Measurements from ENCODE around the gene GGT1.

The GGT1 gene

DNA sequence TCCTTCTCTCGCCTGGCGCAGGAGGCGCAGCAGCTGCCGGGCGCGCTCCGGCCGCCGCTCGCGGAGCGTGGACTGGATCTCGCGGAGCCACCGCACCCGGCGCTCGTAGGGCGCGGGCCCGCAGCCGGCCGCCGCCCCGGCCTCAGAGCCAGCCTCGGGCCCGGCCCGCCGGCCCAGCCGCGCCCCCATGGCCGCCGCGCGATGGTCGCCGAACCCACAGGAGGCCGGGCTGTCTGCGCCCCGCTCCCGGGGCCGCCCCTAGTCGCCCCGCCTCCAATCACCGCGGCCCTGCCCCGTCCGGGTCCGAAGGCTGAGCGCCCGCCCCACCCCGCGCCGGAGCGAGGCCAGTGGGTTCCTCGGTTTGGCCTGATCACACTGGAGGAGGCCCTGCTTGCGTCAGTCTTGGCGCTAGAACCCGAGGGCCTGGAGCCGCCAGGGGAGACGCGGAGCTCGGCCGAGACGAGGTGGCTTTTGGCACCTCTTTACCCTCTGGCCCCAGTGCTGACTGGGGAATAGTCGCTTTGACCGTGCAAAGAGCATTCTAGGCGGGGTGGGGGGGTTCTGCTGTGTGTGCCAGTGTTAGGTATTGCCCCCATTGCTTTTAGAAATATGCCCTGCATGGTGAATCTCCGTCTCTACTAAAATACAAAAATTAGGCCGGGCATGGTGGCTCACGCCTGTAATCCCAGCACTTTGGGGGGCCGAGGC is 10.0 kb upstream of the GGT1 start, which contains the start of gene LRRC75B (continued):
- TF ChIP-seq, protein P1, sequence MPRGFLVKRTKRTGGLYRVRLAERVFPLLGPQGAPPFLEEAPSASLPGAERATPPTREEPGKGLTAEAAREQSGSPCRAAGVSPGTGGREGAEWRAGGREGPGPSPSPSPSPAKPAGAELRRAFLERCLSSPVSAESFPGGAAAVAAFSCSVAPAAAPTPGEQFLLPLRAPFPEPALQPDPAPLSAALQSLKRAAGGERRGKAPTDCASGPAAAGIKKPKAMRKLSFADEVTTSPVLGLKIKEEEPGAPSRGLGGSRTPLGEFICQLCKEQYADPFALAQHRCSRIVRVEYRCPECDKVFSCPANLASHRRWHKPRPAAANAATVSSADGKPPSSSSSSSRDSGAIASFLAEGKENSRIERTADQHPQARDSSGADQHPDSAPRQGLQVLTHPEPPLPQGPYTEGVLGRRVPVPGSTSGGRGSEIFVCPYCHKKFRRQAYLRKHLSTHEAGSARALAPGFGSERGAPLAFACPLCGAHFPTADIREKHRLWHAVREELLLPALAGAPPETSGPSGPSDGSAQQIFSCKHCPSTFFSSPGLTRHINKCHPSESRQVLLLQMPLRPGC (tag by site-specific recombination; IDR thresholded peaks at IDR 0.05): no peak
- TF ChIP-seq PRDM1 (tag by site-specific recombination; IDR thresholded peaks at IDR 0.05) (no peak), ZNF112 (tag by site-specific recombination; IDR thresholded peaks at IDR 0.05) (no peak), ZNF843 (tag by site-specific recombination; IDR thresholded peaks at IDR 0.05) (no peak), ZNF707 (tag by site-specific recombination; IDR thresholded peaks at IDR 0.05) (no peak), ZNF423 (tag by site-specific recombination; IDR thresholded peaks at IDR 0.05) (no peak), ZNF292 (tag by site-specific recombination; IDR thresholded peaks at IDR 0.05; ENCODE audit: borderline replicate concordance, low read depth) (no peak), ZNF473 (tag by site-specific recombination; IDR thresholded peaks at IDR 0.05) (no peak), EGR2 (tag by site-specific recombination; IDR thresholded peaks at IDR 0.05; ENCODE audit: low read depth) (no peak), ZNF654 (tag by site-specific recombination; IDR thresholded peaks at IDR 0.05; ENCODE audit: low read depth) (no peak), ZNF768 (tag by site-specific recombination; IDR thresholded peaks at IDR 0.05) (no peak), ZNF175 (tag by site-specific recombination; IDR thresholded peaks at IDR 0.05) (no peak), FEZF1 (tag by site-specific recombination; IDR thresholded peaks at IDR 0.05) (no peak), ZNF623 (tag by site-specific recombination; IDR thresholded peaks at IDR 0.05) (no peak), ZBTB48 (tag by site-specific recombination; IDR thresholded peaks at IDR 0.05) (no peak), ZNF16 (tag by site-specific recombination; IDR thresholded peaks at IDR 0.05; ENCODE audit: low read depth) (no peak), ZIC2 (tag by site-specific recombination; IDR thresholded peaks at IDR 0.05) (no peak), ZNF785 (tag by site-specific recombination; IDR thresholded peaks at IDR 0.05) (no peak), SETDB1 (IDR thresholded peaks at IDR 0.05; ENCODE audit: insufficient read length, low read length) (no peak), BCL11B (tag by site-specific recombination; IDR thresholded peaks at IDR 0.05; ENCODE audit: low read depth) (no peak)
- TF ChIP-seq, protein P2, sequence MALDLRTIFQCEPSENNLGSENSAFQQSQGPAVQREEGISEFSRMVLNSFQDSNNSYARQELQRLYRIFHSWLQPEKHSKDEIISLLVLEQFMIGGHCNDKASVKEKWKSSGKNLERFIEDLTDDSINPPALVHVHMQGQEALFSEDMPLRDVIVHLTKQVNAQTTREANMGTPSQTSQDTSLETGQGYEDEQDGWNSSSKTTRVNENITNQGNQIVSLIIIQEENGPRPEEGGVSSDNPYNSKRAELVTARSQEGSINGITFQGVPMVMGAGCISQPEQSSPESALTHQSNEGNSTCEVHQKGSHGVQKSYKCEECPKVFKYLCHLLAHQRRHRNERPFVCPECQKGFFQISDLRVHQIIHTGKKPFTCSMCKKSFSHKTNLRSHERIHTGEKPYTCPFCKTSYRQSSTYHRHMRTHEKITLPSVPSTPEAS (tag by site-specific recombination; IDR thresholded peaks at IDR 0.05): no peak
- TF ChIP-seq, protein P3, sequence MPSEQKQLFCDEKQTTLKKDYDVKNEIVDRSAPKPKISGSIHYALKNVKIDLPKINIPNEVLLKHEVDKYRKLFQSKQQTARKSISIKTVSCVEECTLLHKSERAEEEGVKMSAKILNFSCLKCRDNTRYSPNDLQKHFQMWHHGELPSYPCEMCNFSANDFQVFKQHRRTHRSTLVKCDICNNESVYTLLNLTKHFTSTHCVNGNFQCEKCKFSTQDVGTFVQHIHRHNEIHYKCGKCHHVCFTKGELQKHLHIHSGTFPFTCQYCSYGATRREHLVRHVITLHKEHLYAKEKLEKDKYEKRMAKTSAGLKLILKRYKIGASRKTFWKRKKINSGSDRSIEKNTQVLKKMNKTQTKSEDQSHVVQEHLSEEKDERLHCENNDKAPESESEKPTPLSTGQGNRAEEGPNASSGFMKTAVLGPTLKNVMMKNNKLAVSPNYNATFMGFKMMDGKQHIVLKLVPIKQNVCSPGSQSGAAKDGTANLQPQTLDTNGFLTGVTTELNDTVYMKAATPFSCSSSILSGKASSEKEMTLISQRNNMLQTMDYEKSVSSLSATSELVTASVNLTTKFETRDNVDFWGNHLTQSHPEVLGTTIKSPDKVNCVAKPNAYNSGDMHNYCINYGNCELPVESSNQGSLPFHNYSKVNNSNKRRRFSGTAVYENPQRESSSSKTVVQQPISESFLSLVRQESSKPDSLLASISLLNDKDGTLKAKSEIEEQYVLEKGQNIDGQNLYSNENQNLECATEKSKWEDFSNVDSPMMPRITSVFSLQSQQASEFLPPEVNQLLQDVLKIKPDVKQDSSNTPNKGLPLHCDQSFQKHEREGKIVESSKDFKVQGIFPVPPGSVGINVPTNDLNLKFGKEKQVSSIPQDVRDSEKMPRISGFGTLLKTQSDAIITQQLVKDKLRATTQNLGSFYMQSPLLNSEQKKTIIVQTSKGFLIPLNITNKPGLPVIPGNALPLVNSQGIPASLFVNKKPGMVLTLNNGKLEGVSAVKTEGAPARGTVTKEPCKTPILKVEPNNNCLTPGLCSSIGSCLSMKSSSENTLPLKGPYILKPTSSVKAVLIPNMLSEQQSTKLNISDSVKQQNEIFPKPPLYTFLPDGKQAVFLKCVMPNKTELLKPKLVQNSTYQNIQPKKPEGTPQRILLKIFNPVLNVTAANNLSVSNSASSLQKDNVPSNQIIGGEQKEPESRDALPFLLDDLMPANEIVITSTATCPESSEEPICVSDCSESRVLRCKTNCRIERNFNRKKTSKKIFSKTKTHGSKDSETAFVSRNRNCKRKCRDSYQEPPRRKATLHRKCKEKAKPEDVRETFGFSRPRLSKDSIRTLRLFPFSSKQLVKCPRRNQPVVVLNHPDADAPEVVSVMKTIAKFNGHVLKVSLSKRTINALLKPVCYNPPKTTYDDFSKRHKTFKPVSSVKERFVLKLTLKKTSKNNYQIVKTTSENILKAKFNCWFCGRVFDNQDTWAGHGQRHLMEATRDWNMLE (tag by site-specific recombination; conservative IDR thresholded peaks at IDR 0.05; ENCODE audit: low read depth): no peak
- TF ChIP-seq, protein P4, sequence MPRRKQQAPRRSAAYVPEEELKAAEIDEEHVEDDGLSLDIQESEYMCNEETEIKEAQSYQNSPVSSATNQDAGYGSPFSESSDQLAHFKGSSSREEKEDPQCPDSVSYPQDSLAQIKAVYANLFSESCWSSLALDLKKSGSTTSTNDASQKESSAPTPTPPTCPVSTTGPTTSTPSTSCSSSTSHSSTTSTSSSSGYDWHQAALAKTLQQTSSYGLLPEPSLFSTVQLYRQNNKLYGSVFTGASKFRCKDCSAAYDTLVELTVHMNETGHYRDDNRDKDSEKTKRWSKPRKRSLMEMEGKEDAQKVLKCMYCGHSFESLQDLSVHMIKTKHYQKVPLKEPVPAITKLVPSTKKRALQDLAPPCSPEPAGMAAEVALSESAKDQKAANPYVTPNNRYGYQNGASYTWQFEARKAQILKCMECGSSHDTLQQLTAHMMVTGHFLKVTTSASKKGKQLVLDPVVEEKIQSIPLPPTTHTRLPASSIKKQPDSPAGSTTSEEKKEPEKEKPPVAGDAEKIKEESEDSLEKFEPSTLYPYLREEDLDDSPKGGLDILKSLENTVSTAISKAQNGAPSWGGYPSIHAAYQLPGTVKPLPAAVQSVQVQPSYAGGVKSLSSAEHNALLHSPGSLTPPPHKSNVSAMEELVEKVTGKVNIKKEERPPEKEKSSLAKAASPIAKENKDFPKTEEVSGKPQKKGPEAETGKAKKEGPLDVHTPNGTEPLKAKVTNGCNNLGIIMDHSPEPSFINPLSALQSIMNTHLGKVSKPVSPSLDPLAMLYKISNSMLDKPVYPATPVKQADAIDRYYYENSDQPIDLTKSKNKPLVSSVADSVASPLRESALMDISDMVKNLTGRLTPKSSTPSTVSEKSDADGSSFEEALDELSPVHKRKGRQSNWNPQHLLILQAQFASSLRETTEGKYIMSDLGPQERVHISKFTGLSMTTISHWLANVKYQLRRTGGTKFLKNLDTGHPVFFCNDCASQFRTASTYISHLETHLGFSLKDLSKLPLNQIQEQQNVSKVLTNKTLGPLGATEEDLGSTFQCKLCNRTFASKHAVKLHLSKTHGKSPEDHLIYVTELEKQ (tag by site-specific recombination; IDR thresholded peaks at IDR 0.05; ENCODE audit: borderline replicate concordance): no peak
- TF ChIP-seq, protein P5, sequence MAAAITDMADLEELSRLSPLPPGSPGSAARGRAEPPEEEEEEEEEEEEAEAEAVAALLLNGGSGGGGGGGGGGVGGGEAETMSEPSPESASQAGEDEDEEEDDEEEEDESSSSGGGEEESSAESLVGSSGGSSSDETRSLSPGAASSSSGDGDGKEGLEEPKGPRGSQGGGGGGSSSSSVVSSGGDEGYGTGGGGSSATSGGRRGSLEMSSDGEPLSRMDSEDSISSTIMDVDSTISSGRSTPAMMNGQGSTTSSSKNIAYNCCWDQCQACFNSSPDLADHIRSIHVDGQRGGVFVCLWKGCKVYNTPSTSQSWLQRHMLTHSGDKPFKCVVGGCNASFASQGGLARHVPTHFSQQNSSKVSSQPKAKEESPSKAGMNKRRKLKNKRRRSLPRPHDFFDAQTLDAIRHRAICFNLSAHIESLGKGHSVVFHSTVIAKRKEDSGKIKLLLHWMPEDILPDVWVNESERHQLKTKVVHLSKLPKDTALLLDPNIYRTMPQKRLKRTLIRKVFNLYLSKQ (tag by site-specific recombination; IDR thresholded peaks at IDR 0.05; ENCODE audit: borderline replicate concordance): no peak
- TF ChIP-seq, protein P6, sequence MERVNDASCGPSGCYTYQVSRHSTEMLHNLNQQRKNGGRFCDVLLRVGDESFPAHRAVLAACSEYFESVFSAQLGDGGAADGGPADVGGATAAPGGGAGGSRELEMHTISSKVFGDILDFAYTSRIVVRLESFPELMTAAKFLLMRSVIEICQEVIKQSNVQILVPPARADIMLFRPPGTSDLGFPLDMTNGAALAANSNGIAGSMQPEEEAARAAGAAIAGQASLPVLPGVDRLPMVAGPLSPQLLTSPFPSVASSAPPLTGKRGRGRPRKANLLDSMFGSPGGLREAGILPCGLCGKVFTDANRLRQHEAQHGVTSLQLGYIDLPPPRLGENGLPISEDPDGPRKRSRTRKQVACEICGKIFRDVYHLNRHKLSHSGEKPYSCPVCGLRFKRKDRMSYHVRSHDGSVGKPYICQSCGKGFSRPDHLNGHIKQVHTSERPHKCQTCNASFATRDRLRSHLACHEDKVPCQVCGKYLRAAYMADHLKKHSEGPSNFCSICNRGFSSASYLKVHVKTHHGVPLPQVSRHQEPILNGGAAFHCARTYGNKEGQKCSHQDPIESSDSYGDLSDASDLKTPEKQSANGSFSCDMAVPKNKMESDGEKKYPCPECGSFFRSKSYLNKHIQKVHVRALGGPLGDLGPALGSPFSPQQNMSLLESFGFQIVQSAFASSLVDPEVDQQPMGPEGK (tag by site-specific recombination; IDR thresholded peaks at IDR 0.05): no peak; the same call in 1 of the 2 replicates
